Keratinocyte (primary cell): ENCODE measurements around the gene TP73. TPM values are rescaled to one million over a fixed set of nuclear protein-coding genes. Genes with fewer than 3 reads are reported as not detected.

ENCODE experiments used
- DNase-seq: peaks from one replicate; pipeline ENCODE4 v3.0.0-alpha.2; 2011; ENCODE audit warnings: low read depth, missing footprints, low spot score
- FAIRE-seq: peaks from 2 replicates; lab custom pipeline; 2011; peaks lifted over from hg19 to GRCh38; lab: Jason Lieb, UNC
- H2AFZ ChIP-seq: 2 replicates; pipeline ENCODE4 v1.6.0; 2012; ENCODE audit warnings: low read length, control low read depth, inconsistent platforms; ENCODE audit not compliant: control insufficient read depth
- H3K27ac ChIP-seq: 2 replicates; pipeline ENCODE4 v1.5.1; 2011; ENCODE audit warnings: low read length; ENCODE audit not compliant: control insufficient read depth, insufficient read depth
- H3K27me3 ChIP-seq: 3 replicates; pipeline ENCODE4 v1.6.0; 2011; ENCODE audit warnings: low read length; ENCODE audit not compliant: control insufficient read depth, insufficient read depth; ENCODE audit errors: extremely low read depth
- H3K36me3 ChIP-seq, 2 experiments: 2 replicates in 1 of 2; 3 replicates in 1 of 2; pipeline ENCODE4 v1.5.1; 2011; ENCODE audit warnings: low read length in 2 of 2, mild to moderate bottlenecking in 1 of 2; ENCODE audit not compliant: control insufficient read depth in 2 of 2, insufficient read depth in 2 of 2; ENCODE audit errors: extremely low read depth in 1 of 2
- H3K4me1 ChIP-seq: 3 replicates; pipeline ENCODE4 v1.5.1; 2011; ENCODE audit warnings: low read length; ENCODE audit not compliant: control insufficient read depth, insufficient read depth; ENCODE audit errors: extremely low read depth
- H3K4me2 ChIP-seq: 3 replicates; pipeline ENCODE4 v1.6.0; 2011; ENCODE audit warnings: low read depth, low read length; ENCODE audit not compliant: control insufficient read depth, insufficient read depth; ENCODE audit errors: extremely low read depth
- H3K4me3 ChIP-seq, 3 experiments: fragments of 200-600 bp in 1 of 3; sonication (generic) in 1 of 3; 2 replicates in 2 of 3; 3 replicates in 1 of 3; pipeline ENCODE4 v1.5.1; 2011 to 2016; ENCODE audit warnings: low read length in 3 of 3, mild to moderate bottlenecking in 3 of 3, control low read depth in 2 of 3, inconsistent platforms in 1 of 3, low read depth in 1 of 3, mixed read lengths in 1 of 3, mixed run types in 1 of 3, moderate library complexity in 1 of 3; ENCODE audit not compliant: control insufficient read depth in 2 of 3, insufficient read depth in 2 of 3; ENCODE audit errors: extremely low read depth in 1 of 3
- H3K79me2 ChIP-seq: 2 replicates; pipeline ENCODE4 v1.6.0; 2012; ENCODE audit warnings: low read length; ENCODE audit not compliant: control insufficient read depth, insufficient read depth
- H3K9ac ChIP-seq: 3 replicates; pipeline ENCODE4 v1.6.0; 2011; ENCODE audit warnings: low read length; ENCODE audit not compliant: control insufficient read depth, insufficient read depth; ENCODE audit errors: extremely low read depth
- H3K9me1 ChIP-seq: 3 replicates; pipeline ENCODE4 v1.6.0; 2011; ENCODE audit warnings: low read length; ENCODE audit not compliant: control insufficient read depth, insufficient read depth; ENCODE audit errors: extremely low read depth
- H3K9me3 ChIP-seq: 2 replicates; pipeline ENCODE4 v1.5.1; 2012; ENCODE audit warnings: low read depth, low read length; ENCODE audit not compliant: control insufficient read depth
- H4K20me1 ChIP-seq: 3 replicates; pipeline ENCODE4 v1.6.0; 2011; ENCODE audit warnings: low read length; ENCODE audit not compliant: control insufficient read depth, insufficient read depth; ENCODE audit errors: extremely low read depth
- EZH2 ChIP-seq: IDR thresholded peaks from one replicate; pipeline ENCODE4 v1.6.1; 2012; ENCODE audit warnings: inconsistent platforms, mild to moderate bottlenecking, low read length, moderate library complexity
- dilution Hi-C: fragments of 300-500 bp; cut with MboI; formaldehyde crosslinking; loops from one replicate; pipeline ENCODE4 v1.7.0; 2020; ENCODE audit warnings: low sequenced_read_pairs; ENCODE audit not compliant: extremely low pct_ligation_motif_present
- polyA plus RNA-seq, 5 experiments: library from polyadenylated mRNA; depleted of rRNA in 3 of 5; stranded (reverse) in 3 of 5; stranded (forward) in 1 of 5; unstranded in 1 of 5; fragments of >200 nt; gene quantifications; 1 replicate in 1 of 5; 2 replicates in 3 of 5; 3 replicates in 1 of 5; pipeline versions ENCODE4 v1.2.1 to v1.2.3, GENCODE V29; 2011 to 2012; ENCODE audit warnings: missing spikeins in 2 of 5, low read depth in 1 of 5, low replicate concordance in 1 of 5
- TF ChIP-seq, protein P1 (sequence below), 3 experiments: IDR thresholded peaks in 1 of 3; conservative IDR thresholded peaks in 1 of 3; optimal IDR thresholded peaks in 1 of 3; 2 replicates in 2 of 3; 3 replicates in 1 of 3; pipeline versions ENCODE3 to v1.5.1; 2011; ENCODE audit warnings: low read length in 3 of 3, mild to moderate bottlenecking in 3 of 3, moderate library complexity in 2 of 3, control low read depth in 1 of 3, inconsistent platforms in 1 of 3; ENCODE audit not compliant: insufficient read depth in 2 of 3; ENCODE audit errors: extremely low read depth in 1 of 3

TP73 gene
- polyA plus RNA-seq, 1 donor (not counting 4 experiments of a cell fraction or from before 2014, with no cell fraction given), result 0.14 TPM

DNA sequence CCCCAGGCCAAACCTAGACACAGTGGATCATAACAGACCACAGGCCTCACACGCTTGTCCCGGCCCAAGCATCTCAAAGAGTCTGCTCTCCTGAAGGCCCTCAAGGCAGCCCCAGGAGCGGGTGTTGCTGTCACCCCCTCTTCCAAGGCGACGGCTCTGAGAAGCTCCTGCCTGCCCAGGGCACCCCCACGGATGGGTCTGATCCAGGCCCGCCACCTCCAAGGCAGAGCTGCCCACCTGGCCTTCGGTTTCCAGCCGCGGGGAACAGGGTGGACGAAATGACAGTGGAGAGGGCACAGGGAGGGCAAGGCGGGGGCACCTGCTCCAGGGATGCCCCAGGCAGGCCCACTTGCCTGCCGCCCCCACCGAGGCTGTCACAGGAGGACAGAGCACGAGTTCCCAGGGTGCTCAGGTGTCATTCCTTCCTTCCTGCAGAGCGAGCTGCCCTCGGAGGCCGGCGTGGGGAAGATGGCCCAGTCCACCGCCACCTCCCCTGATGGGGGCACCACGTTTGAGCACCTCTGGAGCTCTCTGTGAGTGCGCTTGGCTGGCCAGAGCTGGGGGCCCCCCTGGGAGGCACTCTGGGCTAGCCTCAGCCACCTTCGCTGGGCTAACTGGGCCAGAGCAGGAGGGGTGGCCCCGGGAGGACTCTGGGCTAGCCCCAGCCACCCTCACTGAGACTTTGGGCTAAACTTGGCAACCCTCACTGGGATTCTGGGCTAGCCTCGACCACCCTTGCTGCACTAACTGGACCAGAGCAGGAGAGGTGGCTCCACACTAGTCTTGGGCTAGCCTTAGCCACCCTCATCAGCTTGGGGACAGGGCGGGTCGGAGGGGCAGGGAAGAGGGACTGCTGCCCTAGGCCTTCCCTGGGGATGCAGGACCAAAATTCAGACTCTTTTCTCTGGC, 29.8 kb downstream of the TP73 start:
- Histone ChIP-seq H3K4me2 (no peak overlapping the region), H3K4me1 (peaks cover 24% of the 10 kb centered on the region), H3K9me1 (peaks cover 2% of the 10 kb centered on the region), H4K20me1 (no peaks in the 10 kb centered on the region), H3K79me2 (no peaks in the 10 kb centered on the region), H3K9me3 (no peaks in the 10 kb centered on the region), H3K9ac (no peak overlapping the region), H3K4me3 (no peak overlapping the region), H3K27ac (no peak overlapping the region), H3K27me3 (peaks cover 4% of the 10 kb centered on the region), H3K36me3 (no peaks in the 10 kb centered on the region), H2AFZ (no peak overlapping the region)
- FAIRE-seq (no peak), DNase-seq (no peak)
- TF ChIP-seq, protein P1, sequence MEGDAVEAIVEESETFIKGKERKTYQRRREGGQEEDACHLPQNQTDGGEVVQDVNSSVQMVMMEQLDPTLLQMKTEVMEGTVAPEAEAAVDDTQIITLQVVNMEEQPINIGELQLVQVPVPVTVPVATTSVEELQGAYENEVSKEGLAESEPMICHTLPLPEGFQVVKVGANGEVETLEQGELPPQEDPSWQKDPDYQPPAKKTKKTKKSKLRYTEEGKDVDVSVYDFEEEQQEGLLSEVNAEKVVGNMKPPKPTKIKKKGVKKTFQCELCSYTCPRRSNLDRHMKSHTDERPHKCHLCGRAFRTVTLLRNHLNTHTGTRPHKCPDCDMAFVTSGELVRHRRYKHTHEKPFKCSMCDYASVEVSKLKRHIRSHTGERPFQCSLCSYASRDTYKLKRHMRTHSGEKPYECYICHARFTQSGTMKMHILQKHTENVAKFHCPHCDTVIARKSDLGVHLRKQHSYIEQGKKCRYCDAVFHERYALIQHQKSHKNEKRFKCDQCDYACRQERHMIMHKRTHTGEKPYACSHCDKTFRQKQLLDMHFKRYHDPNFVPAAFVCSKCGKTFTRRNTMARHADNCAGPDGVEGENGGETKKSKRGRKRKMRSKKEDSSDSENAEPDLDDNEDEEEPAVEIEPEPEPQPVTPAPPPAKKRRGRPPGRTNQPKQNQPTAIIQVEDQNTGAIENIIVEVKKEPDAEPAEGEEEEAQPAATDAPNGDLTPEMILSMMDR (optimal IDR thresholded peaks at IDR 0.05 in 1 of 3, IDR thresholded peaks at IDR 0.05 in 1 of 3, conservative IDR thresholded peaks at IDR 0.05 in 1 of 3; ENCODE audit: extremely low read depth in 1 of 3, insufficient read depth in 2 of 3, low read length in 3 of 3), result no peak
- no peak for TF ChIP-seq EZH2
- dilution Hi-C loops, result no loop called here

DNA sequence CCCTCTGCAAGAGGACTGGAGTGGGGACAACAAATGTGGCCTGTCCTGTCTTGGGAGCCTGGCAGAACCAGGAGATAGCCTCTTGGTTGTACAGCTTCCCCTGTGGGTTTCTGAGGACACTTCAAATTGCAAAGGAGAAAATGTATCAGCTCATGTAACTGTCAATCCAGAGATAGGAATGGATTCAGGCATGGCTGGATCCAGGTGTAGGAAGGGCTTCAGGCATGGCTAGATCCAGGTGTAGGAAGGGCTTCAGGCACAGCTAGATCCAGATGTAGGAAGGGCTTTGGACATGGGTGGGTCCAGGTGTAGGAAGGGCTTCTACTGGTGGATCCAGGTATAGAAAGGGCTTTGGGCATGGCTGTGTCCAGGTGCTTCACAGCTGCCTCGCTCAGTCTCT, 30.9 kb downstream of the TP73 start:
- H3K9me3 ChIP-seq, result no peaks in the 10 kb centered on the region
- no peak overlapping the region for H3K27ac ChIP-seq
- H3K9me1 ChIP-seq, result peaks cover 2% of the 10 kb centered on the region
- H4K20me1 ChIP-seq, result no peaks in the 10 kb centered on the region
- peaks cover 4% of the 10 kb centered on the region for H3K27me3 ChIP-seq
- DNase-seq, result no peak
- no peaks in the 10 kb centered on the region for H3K79me2 ChIP-seq
- H3K4me2 ChIP-seq, result no peak overlapping the region
- H3K9ac ChIP-seq, result no peak overlapping the region
- no peak for FAIRE-seq
- H3K4me1 ChIP-seq, result peaks cover 26% of the 10 kb centered on the region
- no peak overlapping the region for H3K4me3 ChIP-seq
- no peaks in the 10 kb centered on the region for H3K36me3 ChIP-seq
- TF ChIP-seq EZH2, result no peak
- TF ChIP-seq, protein P1 (optimal IDR thresholded peaks at IDR 0.05 in 1 of 3, IDR thresholded peaks at IDR 0.05 in 1 of 3, conservative IDR thresholded peaks at IDR 0.05 in 1 of 3; ENCODE audit: extremely low read depth in 1 of 3, insufficient read depth in 2 of 3, low read length in 3 of 3), result no peak
- no peak overlapping the region for H2AFZ ChIP-seq
- dilution Hi-C loops, result no loop called here
